ENCODE data around the gene THAP2.

Gene THAP2

DNA sequence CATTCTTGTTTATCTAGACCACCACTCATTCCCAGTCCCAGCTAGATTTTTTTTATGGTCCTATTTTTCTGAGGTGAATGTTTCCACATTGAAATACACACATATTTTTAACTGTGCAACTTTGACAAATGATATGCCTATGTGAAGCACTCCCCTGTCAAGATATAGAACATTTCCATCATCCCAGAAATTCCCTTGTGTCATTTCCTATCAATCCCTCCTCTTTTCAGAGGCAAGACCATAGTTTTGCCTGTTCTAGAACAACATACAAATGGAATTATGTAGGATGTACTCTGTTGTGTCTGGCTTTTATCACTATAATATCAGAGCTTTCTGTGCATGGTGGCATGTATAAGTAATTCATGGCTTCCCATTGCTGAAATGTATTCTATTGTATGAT, 54.5 kb downstream of the THAP2 start:
- H3K4me1 ChIP-seq (ENCODE audit: control insufficient read depth in 1 of 2, insufficient read depth in 1 of 2, low read depth in 1 of 2, low read length in 1 of 2), result no peaks in the 10 kb centered on the region
- TF ChIP-seq, protein P1, sequence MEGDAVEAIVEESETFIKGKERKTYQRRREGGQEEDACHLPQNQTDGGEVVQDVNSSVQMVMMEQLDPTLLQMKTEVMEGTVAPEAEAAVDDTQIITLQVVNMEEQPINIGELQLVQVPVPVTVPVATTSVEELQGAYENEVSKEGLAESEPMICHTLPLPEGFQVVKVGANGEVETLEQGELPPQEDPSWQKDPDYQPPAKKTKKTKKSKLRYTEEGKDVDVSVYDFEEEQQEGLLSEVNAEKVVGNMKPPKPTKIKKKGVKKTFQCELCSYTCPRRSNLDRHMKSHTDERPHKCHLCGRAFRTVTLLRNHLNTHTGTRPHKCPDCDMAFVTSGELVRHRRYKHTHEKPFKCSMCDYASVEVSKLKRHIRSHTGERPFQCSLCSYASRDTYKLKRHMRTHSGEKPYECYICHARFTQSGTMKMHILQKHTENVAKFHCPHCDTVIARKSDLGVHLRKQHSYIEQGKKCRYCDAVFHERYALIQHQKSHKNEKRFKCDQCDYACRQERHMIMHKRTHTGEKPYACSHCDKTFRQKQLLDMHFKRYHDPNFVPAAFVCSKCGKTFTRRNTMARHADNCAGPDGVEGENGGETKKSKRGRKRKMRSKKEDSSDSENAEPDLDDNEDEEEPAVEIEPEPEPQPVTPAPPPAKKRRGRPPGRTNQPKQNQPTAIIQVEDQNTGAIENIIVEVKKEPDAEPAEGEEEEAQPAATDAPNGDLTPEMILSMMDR (IDR thresholded peaks at IDR 0.05), result no peak

GRCh38 chr12:71719647-71720370, 55.7 kb downstream of the THAP2 start:
- no peaks in the 10 kb centered on the region for H3K9me3 ChIP-seq
- H3K4me3 ChIP-seq (ENCODE audit: low read depth in 1 of 2, low read length in 1 of 2), result no peak overlapping the region
- no peaks in the 10 kb centered on the region for H3K36me3 ChIP-seq
- no peaks in the 10 kb centered on the region for H3K27me3 ChIP-seq
- no peaks in the 10 kb centered on the region for H3K4me1 ChIP-seq (ENCODE audit: control insufficient read depth in 1 of 2, insufficient read depth in 1 of 2, low read depth in 1 of 2, low read length in 1 of 2)
- no peak overlapping the region for H3K27ac ChIP-seq
- TF ChIP-seq, protein P1 (IDR thresholded peaks at IDR 0.05), result no peak

More for the DNA sequence above, 54.5 kb downstream of the THAP2 start:
- H3K9me3 ChIP-seq, result no peaks in the 10 kb centered on the region
- no peak overlapping the region for H3K27ac ChIP-seq
- H3K36me3 ChIP-seq, result no peaks in the 10 kb centered on the region
- no peak overlapping the region for H3K4me3 ChIP-seq (ENCODE audit: low read depth in 1 of 2, low read length in 1 of 2)
- no peaks in the 10 kb centered on the region for H3K27me3 ChIP-seq

- no peak overlapping the region for H3K27ac ChIP-seq
- H3K9me3 ChIP-seq, result no peaks in the 10 kb centered on the region
- TF ChIP-seq, protein P1 (IDR thresholded peaks at IDR 0.05), result no peak
These were observed 57.8 kb downstream of the THAP2 start for GRCh38 chr12:71721783-71722505.

DNA sequence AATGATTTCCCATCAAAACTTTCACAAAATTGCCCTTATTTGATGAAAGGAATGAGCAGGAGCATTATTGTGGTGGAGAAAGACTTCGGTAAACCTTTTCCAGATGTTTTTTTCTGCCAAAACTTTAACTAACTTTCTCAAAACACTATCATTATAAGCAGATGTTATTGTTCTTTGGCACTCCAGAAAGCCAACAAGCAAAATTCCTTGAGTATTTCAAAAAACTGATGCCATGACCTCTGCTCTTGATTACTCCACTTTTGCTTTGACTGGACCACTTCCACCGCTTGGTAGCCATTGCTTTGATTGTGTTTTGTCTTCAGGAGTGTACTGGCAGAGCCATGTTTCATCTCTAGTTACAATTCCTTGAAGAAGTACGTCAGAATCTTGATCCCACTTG, 60.9 kb downstream of the THAP2 start:
- Histone ChIP-seq H3K27me3 (no peaks in the 10 kb centered on the region), H3K27ac (no peak overlapping the region), H3K36me3 (no peaks in the 10 kb centered on the region), H3K4me1 (ENCODE audit: control insufficient read depth in 1 of 2, insufficient read depth in 1 of 2, low read depth in 1 of 2, low read length in 1 of 2) (no peaks in the 10 kb centered on the region), H3K4me3 (ENCODE audit: low read depth in 1 of 2, low read length in 1 of 2) (no peak overlapping the region), H3K9me3 (no peaks in the 10 kb centered on the region)
- TF ChIP-seq, protein P1 (IDR thresholded peaks at IDR 0.05), result no peak

More at GRCh38 chr12:71721783-71722505, 57.8 kb downstream of the THAP2 start:
- H3K4me3 ChIP-seq (ENCODE audit: low read depth in 1 of 2, low read length in 1 of 2), result no peak overlapping the region
- H3K36me3 ChIP-seq, result no peaks in the 10 kb centered on the region
- H3K27me3 ChIP-seq, result no peaks in the 10 kb centered on the region
- H3K4me1 ChIP-seq (ENCODE audit: control insufficient read depth in 1 of 2, insufficient read depth in 1 of 2, low read depth in 1 of 2, low read length in 1 of 2), result no peaks in the 10 kb centered on the region

- Histone ChIP-seq H3K27me3 (no peaks in the 10 kb centered on the region), H3K36me3 (no peaks in the 10 kb centered on the region), H3K4me1 (ENCODE audit: control insufficient read depth in 1 of 2, insufficient read depth in 1 of 2, low read depth in 1 of 2, low read length in 1 of 2) (no peaks in the 10 kb centered on the region), H3K4me3 (ENCODE audit: low read depth in 1 of 2, low read length in 1 of 2) (no peak overlapping the region), H3K9me3 (no peaks in the 10 kb centered on the region), H3K27ac (no peak overlapping the region)
- TF ChIP-seq, protein P1 (IDR thresholded peaks at IDR 0.05), result no peak
These were observed 62.4 kb downstream of the THAP2 start for GRCh38 chr12:71726548-71726947.
